Keratinocyte (primary cell): ENCODE results near the gene DDX51. TPM values are rescaled to one million over a fixed set of nuclear protein-coding genes. Genes with fewer than 3 reads are reported as not detected.
A peak's percentile ranks its signal among the peaks of the same experiment; 100 is the strongest.

Experiments
- DNase-seq: peaks from one replicate; pipeline ENCODE4 v3.0.0-alpha.2; 2011; ENCODE audit warnings: low read depth, missing footprints, low spot score
- FAIRE-seq: peaks from 2 replicates; lab custom pipeline; 2011; peaks lifted over from hg19 to GRCh38; lab: Jason Lieb, UNC
- H2AFZ ChIP-seq: 2 replicates; pipeline ENCODE4 v1.6.0; 2012; ENCODE audit warnings: low read length, control low read depth, inconsistent platforms; ENCODE audit not compliant: control insufficient read depth
- H3K27ac ChIP-seq: 2 replicates; pipeline ENCODE4 v1.5.1; 2011; ENCODE audit warnings: low read length; ENCODE audit not compliant: control insufficient read depth, insufficient read depth
- H3K27me3 ChIP-seq: 3 replicates; pipeline ENCODE4 v1.6.0; 2011; ENCODE audit warnings: low read length; ENCODE audit not compliant: control insufficient read depth, insufficient read depth; ENCODE audit errors: extremely low read depth
- H3K36me3 ChIP-seq, 2 experiments: 2 replicates in 1 of 2; 3 replicates in 1 of 2; pipeline ENCODE4 v1.5.1; 2011; ENCODE audit warnings: low read length in 2 of 2, mild to moderate bottlenecking in 1 of 2; ENCODE audit not compliant: control insufficient read depth in 2 of 2, insufficient read depth in 2 of 2; ENCODE audit errors: extremely low read depth in 1 of 2
- H3K4me1 ChIP-seq: 3 replicates; pipeline ENCODE4 v1.5.1; 2011; ENCODE audit warnings: low read length; ENCODE audit not compliant: control insufficient read depth, insufficient read depth; ENCODE audit errors: extremely low read depth
- H3K4me2 ChIP-seq: 3 replicates; pipeline ENCODE4 v1.6.0; 2011; ENCODE audit warnings: low read depth, low read length; ENCODE audit not compliant: control insufficient read depth, insufficient read depth; ENCODE audit errors: extremely low read depth
- H3K4me3 ChIP-seq, 3 experiments: fragments of 200-600 bp in 1 of 3; sonication (generic) in 1 of 3; 2 replicates in 2 of 3; 3 replicates in 1 of 3; pipeline ENCODE4 v1.5.1; 2011 to 2016; ENCODE audit warnings: low read length in 3 of 3, mild to moderate bottlenecking in 3 of 3, control low read depth in 2 of 3, inconsistent platforms in 1 of 3, low read depth in 1 of 3, mixed read lengths in 1 of 3, mixed run types in 1 of 3, moderate library complexity in 1 of 3; ENCODE audit not compliant: control insufficient read depth in 2 of 3, insufficient read depth in 2 of 3; ENCODE audit errors: extremely low read depth in 1 of 3
- H3K79me2 ChIP-seq: 2 replicates; pipeline ENCODE4 v1.6.0; 2012; ENCODE audit warnings: low read length; ENCODE audit not compliant: control insufficient read depth, insufficient read depth
- H3K9ac ChIP-seq: 3 replicates; pipeline ENCODE4 v1.6.0; 2011; ENCODE audit warnings: low read length; ENCODE audit not compliant: control insufficient read depth, insufficient read depth; ENCODE audit errors: extremely low read depth
- H3K9me1 ChIP-seq: 3 replicates; pipeline ENCODE4 v1.6.0; 2011; ENCODE audit warnings: low read length; ENCODE audit not compliant: control insufficient read depth, insufficient read depth; ENCODE audit errors: extremely low read depth
- H3K9me3 ChIP-seq: 2 replicates; pipeline ENCODE4 v1.5.1; 2012; ENCODE audit warnings: low read depth, low read length; ENCODE audit not compliant: control insufficient read depth
- H4K20me1 ChIP-seq: 3 replicates; pipeline ENCODE4 v1.6.0; 2011; ENCODE audit warnings: low read length; ENCODE audit not compliant: control insufficient read depth, insufficient read depth; ENCODE audit errors: extremely low read depth
- CTCF ChIP-seq, 3 experiments: IDR thresholded peaks in 1 of 3; conservative IDR thresholded peaks in 1 of 3; optimal IDR thresholded peaks in 1 of 3; 2 replicates in 2 of 3; 3 replicates in 1 of 3; pipeline versions ENCODE3 to v1.5.1; 2011; ENCODE audit warnings: low read length in 3 of 3, mild to moderate bottlenecking in 3 of 3, moderate library complexity in 2 of 3, control low read depth in 1 of 3, inconsistent platforms in 1 of 3; ENCODE audit not compliant: insufficient read depth in 2 of 3; ENCODE audit errors: extremely low read depth in 1 of 3
- EZH2 ChIP-seq: IDR thresholded peaks from one replicate; pipeline ENCODE4 v1.6.1; 2012; ENCODE audit warnings: inconsistent platforms, mild to moderate bottlenecking, low read length, moderate library complexity
- dilution Hi-C: fragments of 300-500 bp; cut with MboI; formaldehyde crosslinking; loops from one replicate; pipeline ENCODE4 v1.7.0; 2020; ENCODE audit warnings: low sequenced_read_pairs; ENCODE audit not compliant: extremely low pct_ligation_motif_present
- polyA plus RNA-seq, 5 experiments: library from polyadenylated mRNA; depleted of rRNA in 3 of 5; stranded (reverse) in 3 of 5; stranded (forward) in 1 of 5; unstranded in 1 of 5; fragments of >200 nt; gene quantifications; 1 replicate in 1 of 5; 2 replicates in 3 of 5; 3 replicates in 1 of 5; pipeline versions ENCODE4 v1.2.1 to v1.2.3, GENCODE V29; 2011 to 2012; ENCODE audit warnings: missing spikeins in 2 of 5, low read depth in 1 of 5, low replicate concordance in 1 of 5

Gene DDX51
- polyA plus RNA-seq, 1 donor (not counting 4 experiments of a cell fraction or from before 2014, with no cell fraction given), result 7.4 TPM

GRCh38 chr12:132145334-132145733, 1.2 kb upstream of the DDX51 start:
- DNase-seq (no peak), FAIRE-seq (no peak)
- Histone ChIP-seq H3K27me3 (no peaks in the 10 kb centered on the region), H3K4me1 (peaks cover 16% of the 10 kb centered on the region), H3K4me2 (peak overlapping the region; percentile 94), H3K79me2 (peaks cover 43% of the 10 kb centered on the region), H3K4me3 (peak overlapping the region; percentile 80 to 97 (median 81)), H4K20me1 (no peaks in the 10 kb centered on the region), H3K9me1 (no peaks in the 10 kb centered on the region), H3K36me3 (peaks cover 11 to 14% of the 10 kb centered on the region in 2 experiments), H3K27ac (peak overlapping the region; percentile 60), H3K9me3 (no peaks in the 10 kb centered on the region), H3K9ac (peak overlapping the region; percentile 83), H2AFZ (no peak overlapping the region)
- TF ChIP-seq CTCF (optimal IDR thresholded peaks at IDR 0.05 in 1 of 3, IDR thresholded peaks at IDR 0.05 in 1 of 3, conservative IDR thresholded peaks at IDR 0.05 in 1 of 3; ENCODE audit: extremely low read depth in 1 of 3, insufficient read depth in 2 of 3, low read length in 3 of 3) (no peak), EZH2 (no peak)
- dilution Hi-C loops, result no loop called here

DNA sequence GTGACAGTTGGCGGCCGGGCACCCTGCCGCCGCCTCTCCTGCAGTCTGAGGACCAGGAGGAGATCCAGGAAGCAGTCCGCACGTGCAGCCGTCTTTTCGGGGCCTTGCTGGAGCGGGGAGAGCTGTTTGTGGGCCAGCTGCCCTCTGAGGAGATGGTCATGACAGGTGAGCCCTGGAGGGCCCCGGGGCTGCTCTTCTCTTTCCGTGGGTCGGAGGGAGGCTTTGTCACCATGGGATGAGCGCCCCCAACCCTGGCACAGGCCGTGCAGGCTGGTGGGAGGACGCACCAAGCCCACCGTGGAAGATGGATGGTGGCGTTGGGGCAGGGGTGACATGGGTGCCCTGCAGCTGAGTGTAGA, 670 bp upstream of the DDX51 start:
- Histone ChIP-seq H3K4me2 (peak overlapping the region; percentile 94), H3K27me3 (no peaks in the 10 kb centered on the region), H3K9me1 (no peaks in the 10 kb centered on the region), H3K36me3 (peaks cover 14 to 15% of the 10 kb centered on the region in 2 experiments), H2AFZ (no peak overlapping the region), H3K4me1 (peaks cover 16% of the 10 kb centered on the region), H3K79me2 (peaks cover 43% of the 10 kb centered on the region), H3K9me3 (no peaks in the 10 kb centered on the region), H3K9ac (peak overlapping the region; percentile 83), H3K27ac (peak overlapping the region; percentile 60), H4K20me1 (no peaks in the 10 kb centered on the region), H3K4me3 (peak overlapping the region; percentile 80 to 97 (median 81))
- TF ChIP-seq EZH2 (no peak), CTCF (optimal IDR thresholded peaks at IDR 0.05 in 1 of 3, IDR thresholded peaks at IDR 0.05 in 1 of 3, conservative IDR thresholded peaks at IDR 0.05 in 1 of 3; ENCODE audit: extremely low read depth in 1 of 3, insufficient read depth in 2 of 3, low read length in 3 of 3) (no peak)
- DNase-seq (no peak), FAIRE-seq (no peak)
- dilution Hi-C loops, result no loop called here
